ENCODE data around the gene CEMIP.

GRCh38 chr15:80753161-80753560 lies 26.0 kb upstream of the CEMIP start:
- TF ChIP-seq, protein P1, sequence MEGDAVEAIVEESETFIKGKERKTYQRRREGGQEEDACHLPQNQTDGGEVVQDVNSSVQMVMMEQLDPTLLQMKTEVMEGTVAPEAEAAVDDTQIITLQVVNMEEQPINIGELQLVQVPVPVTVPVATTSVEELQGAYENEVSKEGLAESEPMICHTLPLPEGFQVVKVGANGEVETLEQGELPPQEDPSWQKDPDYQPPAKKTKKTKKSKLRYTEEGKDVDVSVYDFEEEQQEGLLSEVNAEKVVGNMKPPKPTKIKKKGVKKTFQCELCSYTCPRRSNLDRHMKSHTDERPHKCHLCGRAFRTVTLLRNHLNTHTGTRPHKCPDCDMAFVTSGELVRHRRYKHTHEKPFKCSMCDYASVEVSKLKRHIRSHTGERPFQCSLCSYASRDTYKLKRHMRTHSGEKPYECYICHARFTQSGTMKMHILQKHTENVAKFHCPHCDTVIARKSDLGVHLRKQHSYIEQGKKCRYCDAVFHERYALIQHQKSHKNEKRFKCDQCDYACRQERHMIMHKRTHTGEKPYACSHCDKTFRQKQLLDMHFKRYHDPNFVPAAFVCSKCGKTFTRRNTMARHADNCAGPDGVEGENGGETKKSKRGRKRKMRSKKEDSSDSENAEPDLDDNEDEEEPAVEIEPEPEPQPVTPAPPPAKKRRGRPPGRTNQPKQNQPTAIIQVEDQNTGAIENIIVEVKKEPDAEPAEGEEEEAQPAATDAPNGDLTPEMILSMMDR (IDR thresholded peaks at IDR 0.05; ENCODE audit: low read length), result no peak
- no peak for TF ChIP-seq EZH2phosphoT487 (IDR thresholded peaks at IDR 0.05; ENCODE audit: low read length)

Measured in MM.1S (cell line).